OCI-LY3 (cell line): ENCODE measurements around the gene LTC4S.

Source experiments
- EZH2phosphoT487 ChIP-seq: fragments of 200-600 bp; shearing (Covaris generic); IDR thresholded peaks from 2 replicates; pipeline ENCODE4 v1.6.1; 2018; ENCODE audit warnings: antibody characterized with exemption, mixed run types, low read depth
- TF ChIP-seq, protein P1 (sequence below): fragments of 200-600, 300-600 bp; sonication (generic); IDR thresholded peaks from 2 replicates; pipeline ENCODE4 v1.5.1; 2014; ENCODE audit warnings: antibody characterized with exemption, low read length, low read depth

DNA sequence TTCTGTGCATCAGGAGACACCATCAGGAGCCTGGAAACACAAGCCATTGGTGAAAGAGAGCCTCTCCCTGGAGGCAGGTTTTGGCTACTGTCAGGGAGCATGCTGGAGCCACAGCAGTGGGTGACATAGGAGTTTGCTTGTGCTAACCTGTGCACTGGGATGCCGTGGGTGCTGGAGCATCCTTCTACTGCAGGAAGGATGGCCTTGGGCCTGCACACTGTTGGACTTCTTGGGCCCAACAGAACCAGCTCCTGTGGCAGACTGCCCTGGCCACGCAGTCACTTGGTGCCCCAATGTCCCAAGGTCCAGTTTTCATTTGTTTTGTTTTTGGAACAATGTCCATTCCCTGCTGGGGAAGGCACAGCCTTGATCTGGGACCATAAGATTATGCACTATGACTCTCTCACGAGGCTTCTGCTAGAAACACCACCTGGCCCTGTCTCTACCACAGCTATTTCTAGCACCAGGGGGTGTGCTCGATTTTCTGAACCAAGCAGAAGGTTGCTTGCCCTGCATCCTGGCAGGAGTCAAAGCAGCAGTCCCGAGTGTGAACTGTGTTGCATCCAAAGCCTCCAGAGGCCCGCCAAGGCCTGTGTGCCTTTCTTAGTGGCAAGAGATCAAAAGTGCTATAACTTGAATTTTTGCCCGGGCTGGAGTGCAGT lies 5.5 kb upstream of the LTC4S start:
- TF ChIP-seq, protein P1, sequence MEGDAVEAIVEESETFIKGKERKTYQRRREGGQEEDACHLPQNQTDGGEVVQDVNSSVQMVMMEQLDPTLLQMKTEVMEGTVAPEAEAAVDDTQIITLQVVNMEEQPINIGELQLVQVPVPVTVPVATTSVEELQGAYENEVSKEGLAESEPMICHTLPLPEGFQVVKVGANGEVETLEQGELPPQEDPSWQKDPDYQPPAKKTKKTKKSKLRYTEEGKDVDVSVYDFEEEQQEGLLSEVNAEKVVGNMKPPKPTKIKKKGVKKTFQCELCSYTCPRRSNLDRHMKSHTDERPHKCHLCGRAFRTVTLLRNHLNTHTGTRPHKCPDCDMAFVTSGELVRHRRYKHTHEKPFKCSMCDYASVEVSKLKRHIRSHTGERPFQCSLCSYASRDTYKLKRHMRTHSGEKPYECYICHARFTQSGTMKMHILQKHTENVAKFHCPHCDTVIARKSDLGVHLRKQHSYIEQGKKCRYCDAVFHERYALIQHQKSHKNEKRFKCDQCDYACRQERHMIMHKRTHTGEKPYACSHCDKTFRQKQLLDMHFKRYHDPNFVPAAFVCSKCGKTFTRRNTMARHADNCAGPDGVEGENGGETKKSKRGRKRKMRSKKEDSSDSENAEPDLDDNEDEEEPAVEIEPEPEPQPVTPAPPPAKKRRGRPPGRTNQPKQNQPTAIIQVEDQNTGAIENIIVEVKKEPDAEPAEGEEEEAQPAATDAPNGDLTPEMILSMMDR: no peak
- no peak for TF ChIP-seq EZH2phosphoT487
